ENCODE data around the gene TINCR. TPM values are rescaled to one million over a fixed set of nuclear protein-coding genes. Genes with fewer than 3 reads are reported as not detected.

Gene TINCR
- total and polyA plus RNA-seq, 4 donors = 0.05 to 0.08 TPM; not detected in 2

- no peak overlapping the region for H3K4me3 ChIP-seq (ENCODE audit: low read depth in 1 of 3, low read length in 3 of 3)
- peaks cover 33 to 95% (median 70%) of the 10 kb centered on the region in 4 donors for H3K36me3 ChIP-seq (ENCODE audit: control insufficient read depth in 4 of 4, insufficient read depth in 3 of 4, low read depth in 1 of 4, low read length in 3 of 4)
- DNase-seq (ENCODE audit: low spot score) = no peak
- H3K4me1 ChIP-seq (ENCODE audit: control insufficient read depth in 4 of 4, insufficient read depth in 4 of 4, low read length in 3 of 4) = peaks cover 0 to 11% (median 10%) of the 10 kb centered on the region in 4 donors
- H3K9me3 ChIP-seq (ENCODE audit: control insufficient read depth in 4 of 4, low read length in 3 of 4) = no peaks in the 10 kb centered on the region
- H3K9ac ChIP-seq (ENCODE audit: low read depth in 1 of 2, low read length in 2 of 2) = no peak overlapping the region
- no peaks in the 10 kb centered on the region for H3K27me3 ChIP-seq (ENCODE audit: control insufficient read depth in 4 of 4, insufficient read depth in 4 of 4, low read length in 3 of 4)
- no peak overlapping the region for H3K27ac ChIP-seq (ENCODE audit: low read depth in 1 of 2, low read length in 2 of 2)
- WGBS = 96% methylated on average over 9 of the region's 9 CpGs
- TF ChIP-seq NR2F2 (IDR thresholded peaks at IDR 0.05) (no peak), RAD21 (IDR thresholded peaks at IDR 0.05) (no peak), FOXA2 (IDR thresholded peaks at IDR 0.05) (no peak), HNF4A (conservative IDR thresholded peaks at IDR 0.05) (no peak), FOXA1 (IDR thresholded peaks at IDR 0.05) (no peak), SP1 (IDR thresholded peaks at IDR 0.05) (no peak), REST (IDR thresholded peaks at IDR 0.05) (no peak), ATF3 (IDR thresholded peaks at IDR 0.05) (no peak), YY1 (IDR thresholded peaks at IDR 0.05) (no peak), HNF4G (IDR thresholded peaks at IDR 0.05) (no peak), RXRA (IDR thresholded peaks at IDR 0.05) (no peak)
These were observed 23.1 kb upstream of the TINCR start for GRCh38 chr19:5590865-5591154.

GRCh38 chr19:5590151-5590864 lies 22.6 kb upstream of the TINCR start:
- Histone ChIP-seq H3K4me1 (ENCODE audit: control insufficient read depth in 4 of 4, insufficient read depth in 4 of 4, low read length in 3 of 4) (peaks cover 0 to 11% (median 10%) of the 10 kb centered on the region in 4 donors), H3K4me3 (ENCODE audit: low read depth in 1 of 3, low read length in 3 of 3) (no peak overlapping the region), H3K9ac (ENCODE audit: low read depth in 1 of 2, low read length in 2 of 2) (no peak overlapping the region), H3K27me3 (ENCODE audit: control insufficient read depth in 4 of 4, insufficient read depth in 4 of 4, low read length in 3 of 4) (no peaks in the 10 kb centered on the region), H3K27ac (ENCODE audit: low read depth in 1 of 2, low read length in 2 of 2) (no peak overlapping the region), H3K9me3 (ENCODE audit: control insufficient read depth in 4 of 4, low read length in 3 of 4) (no peaks in the 10 kb centered on the region), H3K36me3 (ENCODE audit: control insufficient read depth in 4 of 4, insufficient read depth in 3 of 4, low read depth in 1 of 4, low read length in 3 of 4) (peaks cover 31 to 90% (median 65%) of the 10 kb centered on the region in 4 donors)
- WGBS = 94% methylated on average over 22 of the region's 22 CpGs
- DNase-seq (ENCODE audit: low spot score) = no peak
- TF ChIP-seq FOXA2 (IDR thresholded peaks at IDR 0.05) (no peak), ZBTB33 (IDR thresholded peaks at IDR 0.05) (no peak), YY1 (IDR thresholded peaks at IDR 0.05) (no peak), TAF1 (conservative IDR thresholded peaks at IDR 0.05) (no peak), HNF4A (conservative IDR thresholded peaks at IDR 0.05) (no peak), NR2F2 (IDR thresholded peaks at IDR 0.05) (no peak)

Data from liver (tissue), 9 donors.